Measurements from ENCODE around the gene GNG11. TPM values are rescaled to one million over a fixed set of nuclear protein-coding genes. Genes with fewer than 3 reads are reported as not detected.

The GNG11 gene
- total RNA-seq, 1 donor from 2014 or later: 0.86 TPM

GRCh38 chr7:93923942-93924341 is 2.4 kb downstream of the GNG11 start:
- Histone ChIP-seq H2AFZ (replicated peaks) (no peak overlapping the region), H3K4me2 (no peak overlapping the region)
- TF ChIP-seq EZH2phosphoT487 (IDR thresholded peaks at IDR 0.05) (no peak), CTCF (IDR thresholded peaks at IDR 0.05) (no peak), EZH2 (IDR thresholded peaks at IDR 0.05) (no peak)

GRCh38 chr7:93926800-93927199 is 5.3 kb downstream of the GNG11 start:
- Mint-ChIP-seq H3K27me3 (ENCODE audit: insufficient read depth, low read depth) (no peaks in the 10 kb centered on the region), H3K9me3 (no peaks in the 10 kb centered on the region), H3K4me1 (peaks cover 16% of the 10 kb centered on the region), H3K27ac (no peak overlapping the region), H3K36me3 (peaks cover 15% of the 10 kb centered on the region), H3K4me3 (no peak overlapping the region)
- Histone ChIP-seq H3K9ac (no peak overlapping the region), H2AFZ (replicated peaks) (no peak overlapping the region), H3K27ac (no peak overlapping the region), H3K9me3 (ENCODE audit: low read depth) (no peaks in the 10 kb centered on the region), H3F3A (ENCODE audit: low read depth) (peaks cover 6% of the 10 kb centered on the region), H4K20me1 (ENCODE audit: low read depth) (no peaks in the 10 kb centered on the region), H3K4me3 (no peak overlapping the region), H3K4me1 (peaks cover 7% of the 10 kb centered on the region), H3K4me2 (no peak overlapping the region), H3K79me2 (ENCODE audit: low read depth) (no peaks in the 10 kb centered on the region), H3K36me3 (no peaks in the 10 kb centered on the region), H3K27me3 (peaks cover 7% of the 10 kb centered on the region)
- TF ChIP-seq EZH2phosphoT487 (IDR thresholded peaks at IDR 0.05) (no peak), EZH2 (IDR thresholded peaks at IDR 0.05) (no peak), CTCF (IDR thresholded peaks at IDR 0.05) (no peak)
- DNase-seq (ENCODE audit: low spot score): no peak

More at GRCh38 chr7:93923942-93924341, 2.4 kb downstream of the GNG11 start:
- Mint-ChIP-seq H3K27me3 (ENCODE audit: insufficient read depth, low read depth) (peaks cover 2% of the 10 kb centered on the region), H3K4me1 (peaks cover 29% of the 10 kb centered on the region), H3K4me3 (peak overlapping the region; percentile 92), H3K27ac (no peak overlapping the region), H3K9me3 (no peaks in the 10 kb centered on the region), H3K36me3 (peaks cover 15% of the 10 kb centered on the region)
- Histone ChIP-seq H3F3A (ENCODE audit: low read depth) (peaks cover 10% of the 10 kb centered on the region), H3K36me3 (no peaks in the 10 kb centered on the region), H4K20me1 (ENCODE audit: low read depth) (no peaks in the 10 kb centered on the region), H3K27me3 (peaks cover 7% of the 10 kb centered on the region), H3K4me1 (peaks cover 19% of the 10 kb centered on the region), H3K9me3 (ENCODE audit: low read depth) (no peaks in the 10 kb centered on the region), H3K9ac (no peak overlapping the region), H3K4me3 (no peak overlapping the region), H3K79me2 (ENCODE audit: low read depth) (no peaks in the 10 kb centered on the region), H3K27ac (no peak overlapping the region)
- no peak for DNase-seq (ENCODE audit: low spot score)

- Histone ChIP-seq H3K27ac (no peak overlapping the region), H3K4me3 (no peak overlapping the region), H3K9me3 (ENCODE audit: low read depth) (no peaks in the 10 kb centered on the region), H3K4me1 (peaks cover 6% of the 10 kb centered on the region), H3K9ac (no peak overlapping the region), H3K4me2 (no peak overlapping the region), H3K79me2 (ENCODE audit: low read depth) (no peaks in the 10 kb centered on the region), H2AFZ (replicated peaks) (no peak overlapping the region), H3K36me3 (no peaks in the 10 kb centered on the region), H3F3A (ENCODE audit: low read depth) (no peaks in the 10 kb centered on the region), H4K20me1 (ENCODE audit: low read depth) (no peaks in the 10 kb centered on the region), H3K27me3 (peaks cover under 1% of the 10 kb centered on the region)
- peaks cover 15% of the 10 kb centered on the region for H3K36me3 Mint-ChIP-seq
- DNase-seq (ENCODE audit: low spot score): no peak
- no peaks in the 10 kb centered on the region for H3K9me3 Mint-ChIP-seq
- H3K4me3 Mint-ChIP-seq: no peak overlapping the region
- TF ChIP-seq CTCF (IDR thresholded peaks at IDR 0.05) (no peak), EZH2phosphoT487 (IDR thresholded peaks at IDR 0.05) (no peak), EZH2 (IDR thresholded peaks at IDR 0.05) (no peak)
- no peaks in the 10 kb centered on the region for H3K27me3 Mint-ChIP-seq (ENCODE audit: insufficient read depth, low read depth)
- H3K27ac Mint-ChIP-seq: no peak overlapping the region
- peaks cover 16% of the 10 kb centered on the region for H3K4me1 Mint-ChIP-seq
Measured at GRCh38 chr7:93927585-93927984, 6.0 kb downstream of the GNG11 start.

All from neural progenitor cell (in vitro differentiated cells).